Smooth muscle cell (in vitro differentiated cells): ENCODE results near the gene ZBTB7C. TPM values are rescaled to one million over a fixed set of nuclear protein-coding genes. Genes with fewer than 3 reads are reported as not detected.

Experiments used
- DNase-seq: peaks from one replicate; lab custom pipeline; 2025; ENCODE audit not compliant: unreplicated experiment; lab: John Stamatoyannopoulos, UW
- H2AFZ ChIP-seq: fragments of 200-600 bp; sonication (generic); 2 replicates; pipeline ENCODE4 v1.6.0; 2016; ENCODE audit warnings: antibody characterized with exemption, low read depth, mild to moderate bottlenecking
- H3F3A ChIP-seq: fragments of 200-600 bp; sonication (generic); 2 replicates; pipeline ENCODE4 v1.6.0; 2017; ENCODE audit warnings: antibody characterized with exemption, low read depth
- H3K27ac ChIP-seq: fragments of 200-600 bp; sonication (generic); 2 replicates; pipeline ENCODE4 v1.5.1; 2016; ENCODE audit warnings: low read depth, mild to moderate bottlenecking
- H3K27me3 ChIP-seq: fragments of 200-600 bp; sonication (generic); 2 replicates; pipeline ENCODE4 v1.6.1; 2016; ENCODE audit warnings: low read depth, mild to moderate bottlenecking
- H3K36me3 ChIP-seq: fragments of 200-600 bp; sonication (generic); 2 replicates; pipeline ENCODE4 v1.5.1; 2016; ENCODE audit warnings: low read depth
- H3K4me1 ChIP-seq: fragments of 200-600 bp; sonication (generic); 2 replicates; pipeline ENCODE4 v1.5.1; 2016; ENCODE audit warnings: low read depth
- H3K4me2 ChIP-seq: fragments of 200-600 bp; sonication (generic); 2 replicates; pipeline ENCODE4 v1.6.0; 2016; ENCODE audit warnings: mild to moderate bottlenecking
- H3K4me3 ChIP-seq: fragments of 200-600 bp; sonication (generic); 2 replicates; pipeline ENCODE4 v1.5.1; 2016; ENCODE audit warnings: mild to moderate bottlenecking
- H3K79me2 ChIP-seq: fragments of 200-600 bp; sonication (generic); 2 replicates; pipeline ENCODE4 v1.6.0; 2016; ENCODE audit warnings: low read depth, mild to moderate bottlenecking
- H3K9ac ChIP-seq: fragments of 200-600 bp; sonication (generic); 2 replicates; pipeline ENCODE4 v1.6.0; 2016; ENCODE audit warnings: low read depth
- H3K9me3 ChIP-seq: fragments of 200-600 bp; sonication (generic); replicated peaks from 2 replicates; pipeline ENCODE4 v1.5.1; 2016; ENCODE audit warnings: low read depth
- H4K20me1 ChIP-seq: fragments of 200-600 bp; sonication (generic); 2 replicates; pipeline ENCODE4 v1.6.0; 2016; ENCODE audit warnings: low read depth
- CTCF ChIP-seq: fragments of 200-600 bp; sonication (generic); IDR thresholded peaks from 2 replicates; pipeline ENCODE4 v1.5.1; 2017; ENCODE audit warnings: borderline replicate concordance, mild to moderate bottlenecking, antibody characterized with exemption; ENCODE audit not compliant: insufficient read depth, poor library complexity, severe bottlenecking
- WGBS: methylation state at CpG from one replicate; pipeline ENCODE4 v1.1.7; 2016; ENCODE audit warnings: low lambda C conversion rate; 5-methylcytosine and 5-hydroxymethylcytosine counted together
- polyA plus RNA-seq: library from polyadenylated mRNA; unstranded; fragments of >200 nt; fragmentation: Nextera tagmentation; extraction: Ambion mirVana; gene quantifications from 2 replicates; pipeline ENCODE4 v1.2.1, GENCODE V29; 2016
- total RNA-seq: library from RNA; depleted of rRNA; stranded (reverse); fragments of >200 nt; gene quantifications from 2 replicates; pipeline ENCODE4 v1.2.3, GENCODE V29; 2014

The ZBTB7C gene
- total and polyA plus RNA-seq, 2 experiments from 2014 or later: 0.48 to 0.63 TPM

- H2AFZ ChIP-seq: no peak overlapping the region
- TF ChIP-seq CTCF: no peak
- H3K4me3 ChIP-seq: no peak overlapping the region
- no peak for DNase-seq
- H3K9ac ChIP-seq: no peak overlapping the region
- no peaks in the 10 kb centered on the region for H4K20me1 ChIP-seq
- peaks cover 15% of the 10 kb centered on the region for H3K4me1 ChIP-seq
- no peaks in the 10 kb centered on the region for H3K9me3 ChIP-seq
- no peaks in the 10 kb centered on the region for H3F3A ChIP-seq
- no peak overlapping the region for H3K27ac ChIP-seq
- H3K27me3 ChIP-seq: no peaks in the 10 kb centered on the region
- H3K36me3 ChIP-seq: no peaks in the 10 kb centered on the region
- WGBS: 88% methylated on average over 7 of the region's 7 CpGs
- no peak overlapping the region for H3K4me2 ChIP-seq
- no peaks in the 10 kb centered on the region for H3K79me2 ChIP-seq
Observed at GRCh38 chr18:48061781-48062570, 347.2 kb downstream of the ZBTB7C start.

GRCh38 chr18:48060970-48061369 lies 348.2 kb downstream of the ZBTB7C start:
- TF ChIP-seq CTCF: no peak
- no peak overlapping the region for H3K4me3 ChIP-seq
- H3K36me3 ChIP-seq: no peaks in the 10 kb centered on the region
- DNase-seq: no peak
- H3K27ac ChIP-seq: no peak overlapping the region
- no peaks in the 10 kb centered on the region for H3F3A ChIP-seq
- 95% methylated on average over 3 of the region's 3 CpGs for WGBS
- no peaks in the 10 kb centered on the region for H4K20me1 ChIP-seq
- H3K4me1 ChIP-seq: peaks cover 15% of the 10 kb centered on the region
- no peak overlapping the region for H2AFZ ChIP-seq
- no peak overlapping the region for H3K4me2 ChIP-seq
- peaks cover 3% of the 10 kb centered on the region for H3K27me3 ChIP-seq
- no peaks in the 10 kb centered on the region for H3K9me3 ChIP-seq
- no peak overlapping the region for H3K9ac ChIP-seq
- H3K79me2 ChIP-seq: no peaks in the 10 kb centered on the region

- Histone ChIP-seq H3K27ac (no peak overlapping the region), H3K9me3 (no peaks in the 10 kb centered on the region), H3K79me2 (no peaks in the 10 kb centered on the region), H3K36me3 (no peaks in the 10 kb centered on the region), H3K4me1 (peaks cover 15% of the 10 kb centered on the region), H4K20me1 (no peaks in the 10 kb centered on the region), H3K4me2 (no peak overlapping the region), H3F3A (no peaks in the 10 kb centered on the region), H3K4me3 (no peak overlapping the region), H3K27me3 (peaks cover 8% of the 10 kb centered on the region), H2AFZ (no peak overlapping the region), H3K9ac (no peak overlapping the region)
- no peak for TF ChIP-seq CTCF
- 95% methylated on average over 4 of the region's 4 CpGs for WGBS
- no peak for DNase-seq
Observed at GRCh38 chr18:48060346-48060745, 348.8 kb downstream of the ZBTB7C start.
